Stomach smooth muscle (tissue), 2 donors: ENCODE measurements around the gene SLC46A3.

Experiments used
- H3K27ac ChIP-seq: one replicate; pipeline ENCODE4 v1.7.0; 2013; ENCODE audit warnings: mild to moderate bottlenecking, low read length, inconsistent platforms
- H3K27me3 ChIP-seq, 2 donors: one replicate each; pipeline ENCODE4 v1.7.0; 2013; ENCODE audit warnings: low read length in 2 of 2; ENCODE audit not compliant: insufficient read depth in 2 of 2, control insufficient read depth in 1 of 2
- H3K36me3 ChIP-seq, 2 donors: one replicate each; pipeline ENCODE4 v1.7.0; 2013; ENCODE audit warnings: low read length in 2 of 2; ENCODE audit not compliant: control insufficient read depth in 2 of 2, insufficient read depth in 2 of 2
- H3K4me1 ChIP-seq: one replicate; pipeline ENCODE4 v1.7.0; 2013; ENCODE audit warnings: low read length; ENCODE audit not compliant: control insufficient read depth, insufficient read depth
- H3K4me3 ChIP-seq, 2 donors: one replicate each; pipeline ENCODE4 v1.7.0; 2013; ENCODE audit warnings: low read length in 2 of 2
- H3K9ac ChIP-seq, 2 donors: one replicate each; pipeline ENCODE4 v1.7.0; 2013; ENCODE audit warnings: low read length in 2 of 2, mild to moderate bottlenecking in 1 of 2
- H3K9me3 ChIP-seq, 2 donors: one replicate each; pipeline ENCODE4 v1.7.0; 2013; ENCODE audit warnings: low read length in 2 of 2; ENCODE audit not compliant: control insufficient read depth in 2 of 2
- donor health status: healthy.
- donor health status: Pancreatic carcinoma.

Gene SLC46A3

GRCh38 chr13:28730762-28731161, 12.0 kb upstream of the SLC46A3 start:
- H3K27me3 ChIP-seq, result peaks cover 4 to 6% of the 10 kb centered on the region in 2 donors
- no peaks in the 10 kb centered on the region for H3K36me3 ChIP-seq
- no peaks in the 10 kb centered on the region for H3K9me3 ChIP-seq
- H3K4me1 ChIP-seq, result no peaks in the 10 kb centered on the region
- no peak overlapping the region for H3K4me3 ChIP-seq
- no peak overlapping the region for H3K9ac ChIP-seq
- no peak overlapping the region for H3K27ac ChIP-seq

GRCh38 chr13:28729541-28729940, 10.8 kb upstream of the SLC46A3 start:
- H3K27ac ChIP-seq, result no peak overlapping the region
- no peaks in the 10 kb centered on the region for H3K36me3 ChIP-seq
- no peak overlapping the region for H3K4me3 ChIP-seq
- H3K4me1 ChIP-seq, result no peaks in the 10 kb centered on the region
- H3K27me3 ChIP-seq, result peaks cover 4 to 6% of the 10 kb centered on the region in 2 donors
- H3K9ac ChIP-seq, result no peak overlapping the region
- H3K9me3 ChIP-seq, result no peaks in the 10 kb centered on the region

- Histone ChIP-seq H3K4me3 (no peak overlapping the region), H3K4me1 (no peaks in the 10 kb centered on the region), H3K27ac (no peak overlapping the region), H3K27me3 (peaks cover 4 to 6% of the 10 kb centered on the region in 2 donors), H3K9ac (no peak overlapping the region), H3K9me3 (no peaks in the 10 kb centered on the region), H3K36me3 (no peaks in the 10 kb centered on the region)
Observed at GRCh38 chr13:28728642-28729041, 9.9 kb upstream of the SLC46A3 start.

GRCh38 chr13:28725046-28725610, 6.4 kb upstream of the SLC46A3 start:
- no peaks in the 10 kb centered on the region for H3K4me1 ChIP-seq
- no peak overlapping the region for H3K9ac ChIP-seq
- H3K4me3 ChIP-seq, result no peak overlapping the region
- H3K36me3 ChIP-seq, result no peaks in the 10 kb centered on the region
- peaks cover 0 to 2% of the 10 kb centered on the region in 2 donors for H3K27me3 ChIP-seq
- H3K27ac ChIP-seq, result no peak overlapping the region
- H3K9me3 ChIP-seq, result no peaks in the 10 kb centered on the region

GRCh38 chr13:28723806-28724205, 5.0 kb upstream of the SLC46A3 start:
- Histone ChIP-seq H3K27ac (no peak overlapping the region), H3K27me3 (peaks cover 0 to 2% of the 10 kb centered on the region in 2 donors), H3K4me1 (peaks cover 5% of the 10 kb centered on the region)

GRCh38 chr13:28719227-28720055, 671 bp upstream of the SLC46A3 start:
- H3K9ac ChIP-seq, result peak overlapping the region; percentile 64 to 72

More at GRCh38 chr13:28723806-28724205, 5.0 kb upstream of the SLC46A3 start:
- Histone ChIP-seq H3K36me3 (no peaks in the 10 kb centered on the region), H3K9me3 (no peaks in the 10 kb centered on the region), H3K9ac (no peak overlapping the region), H3K4me3 (no peak overlapping the region)

GRCh38 chr13:28718196-28718542, 601 bp downstream of the SLC46A3 start:
- Histone ChIP-seq H3K27ac (peak overlapping the region; percentile 90), H3K4me3 (peak overlapping the region; percentile 62 to 91), H3K9ac (peak overlapping the region; percentile 72 to 94), H3K36me3 (no peaks in the 10 kb centered on the region), H3K9me3 (no peaks in the 10 kb centered on the region), H3K4me1 (peaks cover 12% of the 10 kb centered on the region), H3K27me3 (no peaks in the 10 kb centered on the region)

More at GRCh38 chr13:28719227-28720055, 671 bp upstream of the SLC46A3 start:
- H3K4me3 ChIP-seq, result peak overlapping the region; percentile 62 to 91
- H3K4me1 ChIP-seq, result peaks cover 12% of the 10 kb centered on the region
- H3K27me3 ChIP-seq, result no peaks in the 10 kb centered on the region
- no peaks in the 10 kb centered on the region for H3K9me3 ChIP-seq
- H3K27ac ChIP-seq, result peak overlapping the region; percentile 90
- no peaks in the 10 kb centered on the region for H3K36me3 ChIP-seq

- no peaks in the 10 kb centered on the region for H3K27me3 ChIP-seq
- peaks cover 12% of the 10 kb centered on the region for H3K4me1 ChIP-seq
- no peak overlapping the region for H3K27ac ChIP-seq
- no peak overlapping the region for H3K4me3 ChIP-seq
- H3K36me3 ChIP-seq, result no peaks in the 10 kb centered on the region
- H3K9me3 ChIP-seq, result no peaks in the 10 kb centered on the region
- H3K9ac ChIP-seq, result no peak overlapping the region
Observed at GRCh38 chr13:28717170-28717569, 1.6 kb downstream of the SLC46A3 start.

- H3K9ac ChIP-seq, result no peak overlapping the region
Observed at GRCh38 chr13:28716511-28716910, 2.3 kb downstream of the SLC46A3 start.

GRCh38 chr13:28714651-28715050, 4.1 kb downstream of the SLC46A3 start:
- no peak overlapping the region for H3K27ac ChIP-seq
- H3K4me1 ChIP-seq, result peaks cover 12% of the 10 kb centered on the region
- H3K4me3 ChIP-seq, result no peak overlapping the region
- no peaks in the 10 kb centered on the region for H3K9me3 ChIP-seq
- H3K9ac ChIP-seq, result no peak overlapping the region
- peaks cover 0 to 3% of the 10 kb centered on the region in 2 donors for H3K36me3 ChIP-seq
- H3K27me3 ChIP-seq, result no peaks in the 10 kb centered on the region

More at GRCh38 chr13:28716511-28716910, 2.3 kb downstream of the SLC46A3 start:
- Histone ChIP-seq H3K27me3 (no peaks in the 10 kb centered on the region), H3K4me3 (no peak overlapping the region), H3K27ac (no peak overlapping the region), H3K36me3 (no peaks in the 10 kb centered on the region), H3K4me1 (peaks cover 12% of the 10 kb centered on the region), H3K9me3 (no peaks in the 10 kb centered on the region)

GRCh38 chr13:28710161-28710560, 8.6 kb downstream of the SLC46A3 start:
- no peak overlapping the region for H3K27ac ChIP-seq
- peaks cover 0 to 3% of the 10 kb centered on the region in 2 donors for H3K36me3 ChIP-seq
- no peaks in the 10 kb centered on the region for H3K9me3 ChIP-seq
- no peak overlapping the region for H3K4me3 ChIP-seq
- no peak overlapping the region for H3K9ac ChIP-seq
- H3K27me3 ChIP-seq, result no peaks in the 10 kb centered on the region
- H3K4me1 ChIP-seq, result no peaks in the 10 kb centered on the region
